ENCODE data around the gene ZSCAN18.

DNA sequence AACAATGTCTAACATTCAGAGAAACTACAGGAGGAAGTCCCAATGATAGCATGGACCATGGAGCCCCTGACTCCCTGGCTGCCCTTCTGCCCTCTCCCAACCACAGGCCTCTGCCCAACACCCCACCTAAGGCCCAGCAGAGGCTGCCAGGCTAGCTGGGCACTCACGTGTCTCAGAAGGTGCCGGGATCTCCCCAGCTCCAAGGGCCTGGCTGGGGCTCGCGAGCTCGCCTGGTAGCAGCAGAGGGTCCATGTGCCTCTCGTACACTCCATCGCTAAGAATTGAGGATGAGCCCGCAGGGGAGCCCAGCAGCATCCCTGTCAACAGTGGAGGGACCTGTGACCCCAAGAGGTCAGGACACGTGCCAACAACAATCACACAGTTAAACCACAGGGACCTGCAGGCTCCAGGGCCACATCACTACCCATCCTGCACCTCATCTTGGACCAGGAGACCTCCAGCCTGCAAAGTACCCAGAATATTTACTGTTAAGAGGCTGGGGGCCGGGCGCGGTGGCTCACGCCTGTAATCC, 9.4 kb downstream of the ZSCAN18 start:
- TF ChIP-seq CTCF (IDR thresholded peaks at IDR 0.05) (no peak), POLR2A (IDR thresholded peaks at IDR 0.05) (no peak)
